ENCODE results near the gene SORD. TPM values are rescaled to one million over a fixed set of nuclear protein-coding genes. Genes with fewer than 3 reads are reported as not detected.

SORD gene
- total and polyA plus RNA-seq, 10 of the 15 experiments (the other 5 are each of a cell fraction or from before 2014, with no cell fraction given): 7.5 to 51.6 (median 40.1) TPM

- TF ChIP-seq SUZ12 (IDR thresholded peaks at IDR 0.05; ENCODE audit: unreplicated experiment) (no peak), PAX8 (IDR thresholded peaks at IDR 0.05) (no peak), CREM (IDR thresholded peaks at IDR 0.05; ENCODE audit: low read depth) (no peak), IKZF1 (conservative IDR thresholded peaks at IDR 0.05) (no peak), ZBTB33 (IDR thresholded peaks at IDR 0.05) (no peak), KDM1A (IDR thresholded peaks at IDR 0.05; ENCODE audit: borderline replicate concordance) (no peak), LARP7 (IDR thresholded peaks at IDR 0.05) (no peak)
Measured at GRCh38 chr15:45123397-45123796, 100.4 kb downstream of the SORD start (continued).

- peak; percentile 89 for ATAC-seq
- H2AFZ ChIP-seq (ENCODE audit: control insufficient read depth, low read depth, low read length): no peak overlapping the region
- FAIRE-seq: no peak
- no peaks in the 10 kb centered on the region for H3K4me1 ChIP-seq (ENCODE audit: control insufficient read depth, insufficient read depth, low read length)
- H4K20me1 ChIP-seq (ENCODE audit: control insufficient read depth, insufficient read depth): no peaks in the 10 kb centered on the region
- no peak overlapping the region for H3K4me3 ChIP-seq
- peaks cover 4 to 8% of the 10 kb centered on the region in 2 experiments for H3K27me3 ChIP-seq (replicated peaks in 1 of 2; ENCODE audit: control insufficient read depth in 2 of 2, insufficient read depth in 2 of 2, low read length in 1 of 2)
- ChIA-PET CTCF (interaction anchor here (0.6 to 5.0 kb wide), 27 partner anchors 8 to 580 kb away, joined by 3 to 27 read pairs (median 5); partner anchors contain the start of genes DUOX2, DUOXA2 and SORD), RAD21 (ENCODE audit: unreplicated experiment) (interaction anchor here (0.8 to 2.0 kb wide), 11 partner anchors 8 to 331 kb away, joined by 3 to 6 read pairs (median 4); no protein-coding TSS in a partner anchor), POLR2A (no interaction called here), SMC1A (ENCODE audit: uncharacterized antibody, unreplicated experiment) (interaction anchor here (0.6 to 1.9 kb wide), 16 partner anchors 8 to 486 kb away, joined by 3 to 9 read pairs (median 4); no protein-coding TSS in a partner anchor)
- no peak overlapping the region for H3K27ac ChIP-seq (ENCODE audit: control insufficient read depth, insufficient read depth)
- DNase-seq (ENCODE audit: low read depth, low spot score): no peak
- no TSS peak for BruUV-seq (replicated peaks)
- in situ Hi-C loops (cut with MboI): no loop called here
- H3K4me2 ChIP-seq (ENCODE audit: control insufficient read depth, insufficient read depth): no peak overlapping the region
- no peaks in the 10 kb centered on the region for H3K79me2 ChIP-seq (ENCODE audit: control insufficient read depth, insufficient read depth, low read length)
- no peaks in the 10 kb centered on the region for H3K9me3 ChIP-seq (replicated peaks; ENCODE audit: control insufficient read depth, insufficient read depth, low read length)
- no peak overlapping the region for H3K9ac ChIP-seq (ENCODE audit: control insufficient read depth, insufficient read depth, low read length)
- 24% methylated on average over 2 of the region's 2 CpGs for WGBS (ENCODE audit: insufficient coverage, insufficient replicate concordance, low lambda C conversion rate, missing lambda C conversion rate)
- intact Hi-C loops (cut with micrococcal nuclease; ENCODE audit: unreplicated experiment): loop anchor here (10.0 kb wide), 1 partner anchor 152 kb away; no protein-coding TSS in a partner anchor
- H3K36me3 ChIP-seq (ENCODE audit: control insufficient read depth in 2 of 2, insufficient read depth in 2 of 2, low read length in 1 of 2): no peaks in the 10 kb centered on the region
- TF ChIP-seq POLR2AphosphoS2 (IDR thresholded peaks at IDR 0.05; ENCODE audit: low read depth, low read length) (no peak), CTCF (IDR thresholded peaks at IDR 0.05 in 2 of 3, conservative IDR thresholded peaks at IDR 0.05 in 1 of 3; ENCODE audit: control insufficient read depth in 2 of 3, extremely low read depth in 1 of 3, insufficient read depth in 1 of 3, low read depth in 3 of 3, low read length in 3 of 3) (peak; percentile 64 to 72 (median 67)), ZNF622 (IDR thresholded peaks at IDR 0.05) (no peak), RAD21 (IDR thresholded peaks at IDR 0.05; ENCODE audit: insufficient read depth, low read depth, low read length) (peak; percentile 45), SMC3 (IDR thresholded peaks at IDR 0.05; ENCODE audit: borderline replicate concordance, low read length) (peak; percentile 59; the same call in 1 of the 2 replicates), PBX3 (IDR thresholded peaks at IDR 0.05; ENCODE audit: insufficient replicate concordance, low read depth, low read length) (no peak), ZNF217 (IDR thresholded peaks at IDR 0.05) (no peak), SPI1 (IDR thresholded peaks at IDR 0.05; ENCODE audit: borderline replicate concordance, insufficient read depth, low read depth, low read length) (no peak), CEBPB (IDR thresholded peaks at IDR 0.05; ENCODE audit: borderline replicate concordance in 1 of 2, low read depth in 2 of 2, low read length in 2 of 2) (no peak), E2F4 (IDR thresholded peaks at IDR 0.05; ENCODE audit: low read depth, low read length) (no peak)
Measured at GRCh38 chr15:45126535-45127158, 103.7 kb downstream of the SORD start.

Data from GM12878 (cell line).